ENCODE measurements around the gene TMED10. TPM values are rescaled to one million over a fixed set of nuclear protein-coding genes. Genes with fewer than 3 reads are reported as not detected.

TMED10 gene
- total RNA-seq, 4 donors from 2014 or later = 289 to 559 (median 388) TPM

DNA sequence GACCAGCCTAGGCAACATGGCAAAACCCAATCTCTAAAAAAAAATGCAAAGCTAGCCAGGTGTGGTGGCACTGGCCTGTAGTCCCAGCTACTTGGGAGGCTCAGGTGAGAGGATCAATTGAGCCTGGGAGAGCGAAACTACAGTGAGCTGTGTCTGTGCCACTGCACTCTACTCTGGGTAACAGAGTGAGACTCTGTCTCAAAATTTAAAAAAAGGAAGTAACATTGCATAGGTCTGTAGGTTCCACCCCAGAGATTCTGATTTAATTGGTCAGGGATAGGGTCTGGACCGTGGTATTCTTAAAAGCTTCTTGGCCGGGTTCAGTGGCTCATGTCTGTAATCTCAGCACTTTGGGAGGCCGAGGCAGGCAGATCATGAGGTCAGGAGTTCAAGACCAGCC lies 80.7 kb downstream of the TMED10 start:
- Histone ChIP-seq H3K4me1 (no peaks in the 10 kb centered on the region), H3K36me3 (peaks cover 34 to 74% of the 10 kb centered on the region in 2 donors), H3K27me3 (no peaks in the 10 kb centered on the region), H3K9me3 (no peaks in the 10 kb centered on the region), H3K27ac (no peak overlapping the region), H3K4me3 (replicated peaks in 1 of 3) (no peak overlapping the region)
- DNase-seq = no peak
- intact Hi-C loops (cut with DNase I) = no loop called here
- WGBS, 2 donors = 88 to 94% methylated on average over 4 of the region's 4 CpGs
- TF ChIP-seq, protein P1, sequence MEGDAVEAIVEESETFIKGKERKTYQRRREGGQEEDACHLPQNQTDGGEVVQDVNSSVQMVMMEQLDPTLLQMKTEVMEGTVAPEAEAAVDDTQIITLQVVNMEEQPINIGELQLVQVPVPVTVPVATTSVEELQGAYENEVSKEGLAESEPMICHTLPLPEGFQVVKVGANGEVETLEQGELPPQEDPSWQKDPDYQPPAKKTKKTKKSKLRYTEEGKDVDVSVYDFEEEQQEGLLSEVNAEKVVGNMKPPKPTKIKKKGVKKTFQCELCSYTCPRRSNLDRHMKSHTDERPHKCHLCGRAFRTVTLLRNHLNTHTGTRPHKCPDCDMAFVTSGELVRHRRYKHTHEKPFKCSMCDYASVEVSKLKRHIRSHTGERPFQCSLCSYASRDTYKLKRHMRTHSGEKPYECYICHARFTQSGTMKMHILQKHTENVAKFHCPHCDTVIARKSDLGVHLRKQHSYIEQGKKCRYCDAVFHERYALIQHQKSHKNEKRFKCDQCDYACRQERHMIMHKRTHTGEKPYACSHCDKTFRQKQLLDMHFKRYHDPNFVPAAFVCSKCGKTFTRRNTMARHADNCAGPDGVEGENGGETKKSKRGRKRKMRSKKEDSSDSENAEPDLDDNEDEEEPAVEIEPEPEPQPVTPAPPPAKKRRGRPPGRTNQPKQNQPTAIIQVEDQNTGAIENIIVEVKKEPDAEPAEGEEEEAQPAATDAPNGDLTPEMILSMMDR (IDR thresholded peaks at IDR 0.05) = no peak
- no peak for TF ChIP-seq POLR2A (IDR thresholded peaks at IDR 0.05)

DNA sequence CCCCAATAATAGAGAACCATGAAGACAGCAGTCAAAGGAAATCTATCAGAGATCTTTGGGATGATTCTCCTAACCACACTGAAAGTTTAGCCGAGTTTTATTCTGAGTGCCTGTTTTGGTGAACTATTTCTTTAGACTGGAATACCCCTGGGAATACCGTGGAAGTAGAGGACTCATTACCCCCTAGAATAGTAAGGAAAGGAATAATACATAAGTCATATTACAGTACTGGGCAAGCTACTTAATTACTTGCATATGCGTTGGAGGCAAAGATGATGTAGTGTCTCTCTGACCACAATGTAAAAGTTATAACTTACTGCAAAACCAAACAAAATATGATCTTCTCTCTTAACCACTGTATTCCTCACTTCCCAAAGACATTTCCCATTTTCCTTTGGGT lies 81.5 kb downstream of the TMED10 start:
- WGBS, 2 donors = 88% methylated on average over 3 of the region's 3 CpGs
- TF ChIP-seq POLR2A (IDR thresholded peaks at IDR 0.05) = no peak
- TF ChIP-seq, protein P1 (IDR thresholded peaks at IDR 0.05) = no peak
- peaks cover 34 to 71% of the 10 kb centered on the region in 2 donors for H3K36me3 ChIP-seq

DNA sequence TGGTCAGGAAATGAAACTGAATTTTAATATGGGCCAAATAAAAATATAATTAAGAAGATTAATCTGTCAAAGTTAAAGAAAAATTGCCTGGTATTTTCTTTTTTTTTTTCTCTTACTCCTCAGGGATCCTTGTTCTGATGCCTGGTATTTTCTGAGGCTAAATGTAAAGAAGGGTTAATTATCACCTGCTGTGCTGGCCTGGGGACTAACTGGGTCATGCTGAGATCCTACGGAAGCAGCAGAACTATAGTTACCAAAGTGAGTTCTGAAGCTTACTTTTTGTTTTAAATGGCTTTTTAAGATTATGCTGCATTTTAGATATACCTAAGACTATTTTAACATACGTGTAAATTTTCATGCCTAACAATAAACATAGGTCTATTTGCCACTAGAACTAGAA lies 83.7 kb downstream of the TMED10 start:
- intact Hi-C loops (cut with DNase I) = no loop called here
- WGBS, 2 donors = 94 to 96% methylated on average over 2 of the region's 2 CpGs
- no peaks in the 10 kb centered on the region for H3K27me3 ChIP-seq
- no peak overlapping the region for H3K4me3 ChIP-seq (replicated peaks in 1 of 3)
- no peak for DNase-seq
- TF ChIP-seq, protein P1 (IDR thresholded peaks at IDR 0.05) = no peak
- no peak for TF ChIP-seq POLR2A (IDR thresholded peaks at IDR 0.05)
- H3K27ac ChIP-seq = no peak overlapping the region
- peaks cover 39 to 59% of the 10 kb centered on the region in 2 donors for H3K36me3 ChIP-seq
- no peaks in the 10 kb centered on the region for H3K9me3 ChIP-seq
- no peaks in the 10 kb centered on the region for H3K4me1 ChIP-seq

More for the DNA sequence above, 81.5 kb downstream of the TMED10 start:
- H3K9me3 ChIP-seq = no peaks in the 10 kb centered on the region
- H3K4me1 ChIP-seq = no peaks in the 10 kb centered on the region
- H3K4me3 ChIP-seq (replicated peaks in 1 of 3) = no peak overlapping the region
- no peak overlapping the region for H3K27ac ChIP-seq
- H3K27me3 ChIP-seq = no peaks in the 10 kb centered on the region
- intact Hi-C loops (cut with DNase I) = no loop called here
- no peak for DNase-seq

DNA sequence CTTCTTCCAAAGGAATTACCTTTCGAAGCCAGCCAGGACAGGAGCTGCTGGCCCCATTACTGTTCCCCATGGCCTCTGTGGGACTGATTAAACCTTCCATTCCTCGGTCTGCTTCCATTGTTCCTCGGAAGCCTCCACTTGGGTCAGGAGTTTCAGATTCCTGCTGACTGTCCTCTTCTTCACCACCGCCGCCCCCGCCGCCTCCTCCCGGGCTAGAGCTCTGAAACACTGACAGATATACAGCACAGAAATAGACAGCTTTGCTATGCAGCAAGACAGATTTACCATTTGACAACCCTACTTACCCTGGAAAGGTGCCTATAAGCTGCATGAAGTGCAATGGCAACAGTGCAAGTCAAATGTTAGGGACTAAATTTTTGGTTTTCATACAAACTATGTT lies 85.2 kb downstream of the TMED10 start:
- TF ChIP-seq, protein P1 (IDR thresholded peaks at IDR 0.05) = no peak
- no peak for TF ChIP-seq POLR2A (IDR thresholded peaks at IDR 0.05)
- no peaks in the 10 kb centered on the region for H3K9me3 ChIP-seq
- H3K27ac ChIP-seq = no peak overlapping the region
- WGBS, 2 donors = 90 to 95% methylated on average over 8 of the region's 8 CpGs
- H3K36me3 ChIP-seq = peaks cover 50 to 59% of the 10 kb centered on the region in 2 donors
- intact Hi-C loops (cut with DNase I) = no loop called here
- DNase-seq = no peak
- H3K4me1 ChIP-seq = no peaks in the 10 kb centered on the region
- no peak overlapping the region for H3K4me3 ChIP-seq (replicated peaks in 1 of 3)
- H3K27me3 ChIP-seq = no peaks in the 10 kb centered on the region

DNA sequence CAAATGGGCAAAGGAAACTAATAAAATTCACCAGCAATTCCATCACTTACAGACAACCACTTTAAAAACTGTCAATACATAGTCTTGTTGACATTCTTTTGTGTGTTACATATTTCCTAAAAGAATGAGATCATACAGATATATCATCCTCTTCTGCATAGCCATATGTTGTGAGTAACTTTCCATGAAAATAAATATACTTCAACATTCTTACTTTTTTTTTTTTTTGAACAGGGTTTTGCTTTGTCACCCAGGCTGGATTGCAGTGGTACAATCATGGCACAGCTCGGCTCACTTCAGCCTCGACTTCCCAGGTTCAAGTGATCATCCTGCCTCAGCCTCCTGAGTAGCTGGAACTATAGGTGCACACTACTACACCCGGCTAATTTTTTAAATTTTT lies 86.1 kb downstream of the TMED10 start:
- no peak for DNase-seq
- Histone ChIP-seq H3K36me3 (peaks cover 48 to 56% of the 10 kb centered on the region in 2 donors), H3K4me1 (no peaks in the 10 kb centered on the region), H3K27ac (no peak overlapping the region), H3K4me3 (replicated peaks in 1 of 3) (no peak overlapping the region), H3K27me3 (no peaks in the 10 kb centered on the region), H3K9me3 (no peaks in the 10 kb centered on the region)
- 93 to 96% methylated on average over 3 of the region's 3 CpGs for WGBS, 2 donors
- TF ChIP-seq, protein P1 (IDR thresholded peaks at IDR 0.05) = no peak
- no peak for TF ChIP-seq POLR2A (IDR thresholded peaks at IDR 0.05)
- intact Hi-C loops (cut with DNase I) = no loop called here
